ENCODE results near the gene BTNL3. TPM values are rescaled to one million over a fixed set of nuclear protein-coding genes. Genes with fewer than 3 reads are reported as not detected.

BTNL3 gene
- total RNA-seq, 1 donor = not detected

DNA sequence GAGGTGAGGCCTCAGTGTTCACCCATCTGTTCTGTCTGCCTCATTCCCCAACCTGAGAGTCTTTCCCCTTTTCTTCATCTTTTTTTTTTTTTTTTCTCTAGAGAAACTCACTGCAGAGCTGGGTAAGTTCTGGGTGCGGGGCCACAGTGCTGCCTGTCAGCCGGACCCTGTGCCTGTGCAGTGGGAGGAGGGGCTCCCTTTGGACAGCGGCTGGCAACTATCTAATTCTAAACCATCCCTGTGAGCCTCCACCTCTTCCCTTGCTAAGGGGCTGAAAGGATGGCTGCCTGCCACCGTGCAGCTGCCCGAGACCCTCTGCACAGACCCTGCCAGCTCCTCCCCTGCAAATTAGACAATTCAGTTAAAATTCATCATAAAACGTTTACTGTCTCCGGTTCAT is 65.5 kb downstream of the BTNL3 start:
- no peak overlapping the region for H3K4me3 ChIP-seq (ENCODE audit: low read depth, low read length)
- no peak for DNase-seq (ENCODE audit: low read depth)
- TF ChIP-seq, protein P1, sequence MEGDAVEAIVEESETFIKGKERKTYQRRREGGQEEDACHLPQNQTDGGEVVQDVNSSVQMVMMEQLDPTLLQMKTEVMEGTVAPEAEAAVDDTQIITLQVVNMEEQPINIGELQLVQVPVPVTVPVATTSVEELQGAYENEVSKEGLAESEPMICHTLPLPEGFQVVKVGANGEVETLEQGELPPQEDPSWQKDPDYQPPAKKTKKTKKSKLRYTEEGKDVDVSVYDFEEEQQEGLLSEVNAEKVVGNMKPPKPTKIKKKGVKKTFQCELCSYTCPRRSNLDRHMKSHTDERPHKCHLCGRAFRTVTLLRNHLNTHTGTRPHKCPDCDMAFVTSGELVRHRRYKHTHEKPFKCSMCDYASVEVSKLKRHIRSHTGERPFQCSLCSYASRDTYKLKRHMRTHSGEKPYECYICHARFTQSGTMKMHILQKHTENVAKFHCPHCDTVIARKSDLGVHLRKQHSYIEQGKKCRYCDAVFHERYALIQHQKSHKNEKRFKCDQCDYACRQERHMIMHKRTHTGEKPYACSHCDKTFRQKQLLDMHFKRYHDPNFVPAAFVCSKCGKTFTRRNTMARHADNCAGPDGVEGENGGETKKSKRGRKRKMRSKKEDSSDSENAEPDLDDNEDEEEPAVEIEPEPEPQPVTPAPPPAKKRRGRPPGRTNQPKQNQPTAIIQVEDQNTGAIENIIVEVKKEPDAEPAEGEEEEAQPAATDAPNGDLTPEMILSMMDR (IDR thresholded peaks at IDR 0.05; ENCODE audit: insufficient read depth, low read length) = no peak

DNA sequence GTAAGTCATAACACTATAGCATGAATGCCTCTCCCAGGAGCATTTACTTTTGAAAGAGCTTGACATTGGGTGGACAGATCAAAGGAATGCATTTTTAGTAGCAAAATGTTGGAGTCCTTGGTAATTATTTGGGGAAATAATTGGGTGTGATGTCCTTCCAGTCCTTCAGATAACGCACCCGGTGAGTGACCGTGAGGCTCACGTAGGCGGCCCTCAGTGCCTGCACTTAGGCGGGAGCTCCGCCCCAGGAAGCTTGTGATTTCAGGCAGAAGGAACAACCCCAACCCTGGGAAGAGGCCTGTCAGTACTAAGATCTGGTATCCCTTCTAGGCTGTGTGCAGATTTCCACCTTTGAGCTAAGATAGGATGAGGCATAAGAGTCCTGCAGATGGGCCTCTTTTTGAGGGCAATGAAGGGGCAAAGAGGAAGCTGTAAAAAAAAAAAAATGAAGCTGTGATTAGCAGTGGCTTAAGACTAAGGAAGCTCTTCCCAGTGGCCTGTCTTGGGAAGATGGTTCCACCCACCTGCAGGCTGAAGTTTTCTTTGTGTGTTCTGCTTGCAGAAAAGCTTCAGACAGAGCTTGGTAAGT is 66.3 kb downstream of the BTNL3 start:
- no peak for DNase-seq (ENCODE audit: low read depth)

More for the DNA sequence above, 66.3 kb downstream of the BTNL3 start:
- TF ChIP-seq, protein P1 (IDR thresholded peaks at IDR 0.05; ENCODE audit: insufficient read depth, low read length) = no peak
- no peak overlapping the region for H3K4me3 ChIP-seq (ENCODE audit: low read depth, low read length)

Small RNA genes within 50 kb of the gene (small RNA-seq; reads per million reads assigned to genes)
- gene MIR8089 = not detected
- gene RNU6-1036P = not detected
- not detected for gene RPS29P12

Other genes starting within 250 kb of the BTNL3 start
- not detected in 2 replicates for gene OR2Y1, start 248.8 kb upstream of the BTNL3 start, total RNA-seq (ENCODE audit: low replicate concordance)
- gene MGAT1, start 186.0 kb upstream of the BTNL3 start, total RNA-seq (ENCODE audit: low replicate concordance) = 79.4 and 81.1 TPM in 2 replicates
- 14.7 and 19.4 TPM in 2 replicates for gene ZFP62, start 127.6 kb upstream of the BTNL3 start, total RNA-seq (ENCODE audit: low replicate concordance)
- not detected in 2 replicates for gene BTNL8, start 89.7 kb upstream of the BTNL3 start, total RNA-seq (ENCODE audit: low replicate concordance)
- not detected in 2 replicates for gene BTNL9, start 51.4 kb downstream of the BTNL3 start, total RNA-seq (ENCODE audit: low replicate concordance)
- not detected in 2 replicates for gene OR2V1, start 142.3 kb downstream of the BTNL3 start, total RNA-seq (ENCODE audit: low replicate concordance)
- gene OR2V2, start 158.7 kb downstream of the BTNL3 start, total RNA-seq (ENCODE audit: low replicate concordance) = not detected in 2 replicates
- gene TRIM7, start 216.3 kb downstream of the BTNL3 start, total RNA-seq (ENCODE audit: low replicate concordance) = 0.74 and 3.3 TPM in 2 replicates
- 12.7 and 19.1 TPM in 2 replicates for gene TRIM41, start 234.4 kb downstream of the BTNL3 start, total RNA-seq (ENCODE audit: low replicate concordance)

All from fibroblast of the aortic adventitia (primary cell).